Jurkat, Clone E6-1 (cell line): ENCODE results near the gene HSF2BP.
"Not testable (repeated sequence)": the region's sequence is repeated elsewhere in the genome, so short reads cannot be mapped to it uniquely, and the experiment has no call there.

Experiments
- DNase-seq: peaks from one replicate; pipeline ENCODE4 v3.0.0-alpha.2; 2011; ENCODE audit warnings: low read depth, low spot score
- H3K4me3 ChIP-seq: 2 replicates; pipeline ENCODE4 v1.5.1; 2011; ENCODE audit warnings: mild to moderate bottlenecking, low read length, control low read depth, moderate library complexity

HSF2BP gene

DNA sequence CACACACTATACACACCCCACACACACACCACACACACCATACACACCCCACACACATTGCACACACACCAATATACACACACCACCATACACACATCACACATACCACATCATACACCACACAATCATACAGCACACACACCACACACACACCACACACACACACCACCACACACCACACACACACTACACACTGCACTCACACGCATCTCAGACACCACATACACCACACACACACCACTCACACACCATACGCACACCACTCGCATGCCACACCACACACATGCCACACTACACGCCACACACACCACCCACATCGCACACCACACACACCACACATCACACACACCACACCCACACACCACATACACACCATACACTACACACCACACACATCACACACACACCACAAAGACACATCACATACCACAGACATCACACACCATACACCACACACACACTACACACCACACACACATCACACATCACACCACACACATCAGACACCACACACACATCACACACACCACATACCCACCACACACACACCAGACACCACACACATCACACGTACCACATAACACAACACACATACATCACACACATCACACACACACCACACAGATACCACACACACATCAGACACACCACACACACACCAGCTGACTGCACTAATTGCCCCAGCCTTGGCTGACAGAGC lies 54.6 kb downstream of the HSF2BP start:
- DNase-seq, result no peak
- no peak overlapping the region for H3K4me3 ChIP-seq

DNA sequence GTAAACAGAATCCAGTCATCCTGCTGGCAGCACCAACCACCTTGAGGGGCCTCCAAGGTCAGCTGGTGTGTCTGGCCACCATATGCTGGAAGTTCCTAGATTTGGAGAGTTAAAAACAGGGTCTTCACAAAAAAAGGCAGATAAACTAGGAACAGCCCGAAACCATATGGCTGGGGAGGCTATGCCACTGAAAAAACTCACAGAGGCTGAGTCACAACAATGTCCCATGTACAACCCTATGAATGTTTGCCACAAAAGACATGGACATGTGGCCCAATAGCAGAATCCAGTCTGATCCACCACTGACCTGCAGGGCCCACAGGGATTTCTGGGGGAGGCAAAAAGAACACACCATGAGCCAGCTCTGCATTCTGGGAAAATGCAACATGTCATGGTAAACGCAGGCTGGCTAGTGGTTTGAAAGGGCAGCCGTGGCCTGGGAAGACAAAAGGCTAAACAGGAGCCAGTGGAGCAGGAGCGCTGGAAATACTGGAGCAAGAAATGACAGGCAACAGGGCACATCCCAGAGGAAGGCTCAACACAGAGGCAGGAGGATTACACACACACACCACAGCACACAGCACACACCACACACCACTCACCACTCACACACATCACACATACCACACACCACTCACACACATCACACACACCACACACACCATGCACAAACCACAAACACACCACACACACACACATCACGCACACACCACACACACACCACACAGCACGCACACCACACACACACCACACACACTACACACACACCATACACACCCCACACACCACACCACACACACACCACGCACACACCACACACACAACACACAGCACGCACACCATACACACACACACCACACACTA lies 55.4 kb downstream of the HSF2BP start:
- no peak overlapping the region for H3K4me3 ChIP-seq
- peak; percentile 28 for DNase-seq

DNA sequence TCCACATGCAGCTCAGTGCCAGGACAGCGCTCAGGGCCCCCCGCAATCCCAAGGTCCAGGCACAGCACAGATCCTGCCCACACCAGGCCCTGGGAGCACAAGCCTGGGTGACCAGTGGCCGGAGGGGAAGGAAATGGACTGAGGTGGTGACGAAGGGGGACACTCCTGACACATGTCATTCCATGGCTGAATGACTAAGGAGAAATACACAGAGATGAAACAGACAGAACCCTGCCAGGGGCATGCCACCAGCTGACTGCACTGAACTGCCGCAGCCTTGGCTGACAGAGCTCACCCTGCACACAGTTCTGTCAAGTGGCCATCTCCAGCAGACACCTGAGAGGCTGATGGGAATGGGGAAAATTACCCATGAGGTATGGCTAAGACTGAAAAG lies 56.1 kb downstream of the HSF2BP start:
- no peak overlapping the region for H3K4me3 ChIP-seq
- no peak for DNase-seq

DNA sequence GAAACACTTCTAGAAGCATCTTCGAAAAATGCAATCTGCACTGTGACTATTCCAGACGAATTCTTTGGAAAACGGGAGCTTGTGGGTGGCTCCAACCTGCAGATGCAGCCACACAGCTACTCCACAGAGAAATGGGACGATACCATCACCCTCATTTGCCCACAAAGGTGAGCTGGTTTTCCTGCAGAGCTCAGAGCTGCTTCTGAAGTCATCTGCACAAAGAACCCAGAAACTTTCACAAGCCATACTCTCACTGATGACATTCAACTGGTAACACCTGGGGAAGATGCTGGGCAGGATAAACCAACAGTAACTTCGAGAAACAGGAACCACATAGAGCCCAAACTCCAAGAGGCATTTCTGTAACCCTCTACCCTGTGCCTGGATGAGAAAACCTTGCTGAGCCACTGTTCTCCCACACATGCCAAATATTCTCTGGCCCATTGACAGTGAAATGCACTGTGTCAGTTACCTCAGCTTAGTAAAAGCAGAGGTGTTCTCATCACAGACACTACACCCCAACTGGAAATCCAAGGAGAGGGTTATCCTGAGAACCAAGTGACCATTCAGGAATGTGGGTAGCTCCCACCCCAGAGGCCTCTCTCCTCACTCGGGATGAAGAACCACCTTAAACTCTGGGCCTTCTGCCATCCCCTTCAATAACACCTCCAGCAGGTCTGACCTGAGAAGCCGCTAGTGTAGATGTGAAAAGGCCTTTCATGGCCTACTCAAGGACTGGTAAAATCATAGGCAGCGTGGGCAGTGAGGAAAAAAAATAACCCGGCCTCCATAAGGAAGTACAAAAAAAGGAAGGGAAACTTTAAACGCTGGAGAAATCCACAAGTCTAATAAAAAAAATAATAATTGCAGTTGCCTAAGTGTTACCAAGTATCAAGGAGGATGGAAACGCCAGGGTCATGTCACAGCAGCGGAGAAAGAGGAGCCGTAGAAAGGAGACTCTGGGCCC lies 56.7 kb downstream of the HSF2BP start:
- DNase-seq, result peak; percentile 79
- H3K4me3 ChIP-seq, result no peak overlapping the region

DNA sequence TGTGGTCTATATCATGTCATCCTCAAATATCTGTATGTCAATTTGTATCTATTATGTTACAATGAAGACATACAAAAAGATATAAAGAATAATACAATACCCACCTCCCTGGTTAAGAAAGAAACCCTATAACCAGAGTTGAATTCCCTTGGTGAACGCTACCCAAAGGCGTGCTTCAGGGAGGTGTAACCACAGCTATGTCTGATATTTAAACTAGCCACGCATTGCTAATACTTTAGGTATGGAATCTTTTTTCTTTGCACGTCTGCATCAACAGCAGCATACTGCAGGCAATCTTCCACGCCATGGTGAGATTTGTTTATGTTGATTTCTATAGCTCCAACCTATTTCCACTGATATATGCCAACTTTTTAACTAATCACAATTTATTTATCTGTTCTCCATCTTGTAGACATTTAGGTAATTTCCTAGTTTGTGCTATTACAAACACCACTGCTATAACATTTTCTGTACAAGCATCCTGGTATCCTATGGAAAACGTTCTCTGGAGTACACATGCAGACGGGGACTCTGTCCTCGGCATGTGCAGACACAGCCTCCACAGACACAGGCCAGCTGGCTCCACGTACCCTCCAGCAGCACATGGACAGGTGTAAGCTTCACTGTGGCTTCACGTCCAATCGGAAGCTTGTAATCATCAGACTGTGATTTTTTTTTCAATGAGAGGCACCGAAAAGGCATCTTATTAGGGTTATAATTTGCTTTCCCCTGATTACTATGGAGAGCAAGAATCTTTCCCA lies 58.5 kb downstream of the HSF2BP start:
- DNase-seq, result no peak
- H3K4me3 ChIP-seq, result no peak overlapping the region

DNA sequence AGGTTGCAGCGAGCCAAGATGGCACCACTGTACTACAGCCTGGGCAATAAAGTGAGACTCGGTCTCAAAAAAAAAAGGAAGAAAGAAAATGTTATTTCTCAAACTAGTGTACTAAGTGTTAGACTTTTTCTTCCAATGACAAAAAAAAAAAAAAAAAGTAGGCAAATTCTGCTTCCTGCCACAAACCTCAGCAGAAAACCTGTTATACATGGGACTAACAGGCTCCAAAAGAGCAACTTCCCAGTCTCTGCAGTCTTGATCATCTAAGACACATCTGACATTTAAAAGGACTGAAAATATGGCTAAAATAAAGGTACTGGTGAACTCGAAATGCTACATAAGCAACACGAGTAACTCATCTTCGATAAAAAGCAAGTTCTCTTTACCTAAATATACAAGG lies 59.6 kb downstream of the HSF2BP start:
- peak; percentile 51 for DNase-seq
- H3K4me3 ChIP-seq, result no peak overlapping the region

DNA sequence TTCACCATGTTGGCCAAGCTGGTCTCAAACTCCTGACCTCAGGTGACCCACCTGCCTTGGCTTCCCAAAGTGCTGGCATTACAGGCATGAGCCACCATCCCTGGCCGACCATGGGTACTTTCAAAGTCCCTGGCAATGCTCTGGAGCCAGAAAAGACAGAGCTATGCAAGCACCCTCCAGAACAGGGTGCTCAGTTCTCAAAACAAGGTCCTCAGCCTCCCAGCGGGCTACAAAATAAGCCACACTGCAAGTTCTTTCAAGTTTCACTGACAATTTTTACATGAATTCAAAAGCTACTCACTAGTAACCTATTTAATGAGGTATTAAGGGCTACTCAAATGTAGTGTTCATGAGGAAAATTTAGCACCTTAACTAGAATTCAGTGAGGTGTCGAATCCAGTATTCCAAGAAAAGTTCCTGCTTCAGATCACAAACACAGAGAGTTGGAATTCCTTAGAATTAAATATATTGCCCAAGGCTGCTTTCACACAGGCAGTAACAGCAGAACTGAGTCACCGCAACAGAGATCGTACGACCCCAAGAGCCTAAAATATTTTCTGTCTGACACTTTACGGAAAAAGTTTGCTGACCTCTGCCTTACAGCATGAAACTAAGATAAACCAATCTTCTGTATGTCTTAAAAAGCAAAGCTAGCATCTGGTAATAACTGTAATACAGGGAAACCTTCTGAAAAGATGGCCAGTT lies 60.7 kb downstream of the HSF2BP start:
- H3K4me3 ChIP-seq, result no peak overlapping the region
- no peak for DNase-seq

DNA sequence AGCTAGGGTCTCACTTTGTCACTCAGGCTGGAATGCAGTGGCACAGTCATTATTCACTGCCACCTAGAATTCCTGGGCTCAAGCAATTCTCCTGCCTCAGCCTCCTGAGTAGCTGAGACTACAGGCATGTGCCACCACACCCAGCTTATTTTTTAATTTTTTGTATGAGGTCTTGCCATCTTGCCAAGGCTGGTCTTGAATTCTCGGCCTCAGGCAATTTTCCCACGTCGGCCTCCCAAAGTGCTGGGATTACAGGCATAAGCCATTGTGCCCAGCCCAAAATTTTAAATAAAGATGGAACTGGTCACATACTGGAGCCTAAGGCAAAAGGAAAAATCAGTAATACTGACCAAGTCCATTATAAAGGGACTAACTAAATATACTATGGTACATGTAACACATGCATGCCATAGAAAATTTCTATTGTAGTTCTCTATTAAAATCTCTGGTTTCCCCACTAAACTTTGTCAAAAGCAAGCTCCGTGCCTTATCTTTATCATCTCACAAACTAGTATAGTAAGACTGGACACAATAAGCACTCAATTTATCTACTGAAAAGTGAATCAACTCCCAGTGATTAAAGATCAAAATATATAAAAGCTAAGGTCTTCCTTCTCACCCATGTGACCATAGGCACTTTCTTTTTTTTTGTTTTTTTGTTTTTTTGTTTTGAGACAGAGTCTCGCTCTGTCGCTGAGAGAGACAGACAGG lies 61.6 kb downstream of the HSF2BP start:
- no peak for DNase-seq
- H3K4me3 ChIP-seq, result no peak overlapping the region

DNA sequence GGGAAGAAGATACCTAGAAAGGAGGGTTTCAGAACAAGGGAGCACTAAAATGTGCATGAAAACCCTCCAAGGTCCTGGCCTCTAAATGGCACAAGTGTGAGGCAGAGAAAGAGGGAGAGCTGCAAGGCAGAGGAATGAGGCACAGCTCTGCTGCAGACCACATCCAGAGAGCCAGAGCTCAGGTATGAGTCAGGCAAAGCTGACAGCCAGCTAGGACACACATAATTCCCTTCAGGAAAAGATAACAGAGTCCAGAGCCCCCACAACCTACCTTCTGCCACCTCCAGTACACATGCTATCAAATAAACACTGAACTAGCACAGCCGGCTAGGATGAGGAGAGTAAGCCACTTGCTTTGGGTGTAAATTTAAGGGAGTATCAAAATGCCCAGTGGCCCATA lies 62.2 kb downstream of the HSF2BP start:
- DNase-seq, result no peak
- H3K4me3 ChIP-seq, result no peak overlapping the region

DNA sequence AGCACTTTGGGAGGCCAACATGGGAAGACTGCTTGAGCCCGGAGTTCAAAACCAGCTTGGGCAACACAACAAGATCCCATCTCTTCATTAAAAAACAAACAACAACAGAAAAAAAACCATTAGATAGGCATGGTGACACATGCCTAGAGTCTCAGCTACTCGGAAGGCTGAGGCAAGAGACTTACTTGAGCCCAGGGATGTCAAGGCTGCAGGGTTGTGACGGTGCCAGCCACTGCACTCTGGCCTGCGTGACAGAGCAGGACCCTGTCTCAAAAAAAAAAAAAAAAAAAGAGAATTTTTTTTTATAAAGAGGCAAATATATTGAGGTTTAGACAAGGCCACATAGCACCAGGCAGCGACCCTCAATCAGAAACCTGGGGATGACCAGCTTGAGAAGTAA lies 62.7 kb downstream of the HSF2BP start:
- DNase-seq, result no peak
- H3K4me3 ChIP-seq, result no peak overlapping the region

DNA sequence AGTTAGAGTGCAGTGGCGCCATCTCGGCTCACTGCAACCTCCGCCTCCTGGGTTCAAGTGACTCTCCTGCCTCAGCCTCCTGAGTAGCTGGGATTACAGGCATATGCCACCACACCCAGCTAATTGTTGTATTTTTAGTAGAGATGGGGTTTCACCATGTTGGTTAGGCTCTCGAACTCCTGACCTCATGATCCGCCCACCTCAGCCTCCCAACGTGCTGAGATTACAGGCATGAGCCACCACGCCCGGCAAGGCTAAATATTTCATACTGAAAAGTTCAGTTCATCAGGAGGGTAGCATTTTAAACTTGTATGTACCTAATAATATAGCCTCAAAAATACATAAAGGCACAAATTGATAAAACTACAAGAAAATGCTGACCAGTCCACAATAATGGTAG lies 63.5 kb downstream of the HSF2BP start:
- not testable (repeated sequence) for DNase-seq, H3K4me3 ChIP-seq

DNA sequence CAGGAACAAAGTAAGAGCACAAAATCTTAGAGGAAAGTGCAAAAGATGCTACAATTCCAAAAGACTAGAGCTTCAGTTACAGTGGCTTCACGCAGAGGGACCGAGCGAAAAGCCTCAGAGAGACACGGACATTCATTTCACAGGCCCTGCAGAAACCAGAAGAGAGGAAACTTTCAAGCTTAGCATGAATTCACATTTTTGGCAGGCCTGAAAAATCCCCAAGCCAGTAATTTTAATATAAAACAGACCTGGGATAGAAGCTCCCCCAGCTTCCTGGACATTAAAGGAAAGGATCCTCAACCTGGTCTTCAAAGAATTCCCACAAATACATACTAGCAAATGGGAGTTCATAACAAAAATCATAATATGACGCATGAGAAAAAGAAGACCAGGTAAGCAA lies 66.2 kb downstream of the HSF2BP start:
- DNase-seq, result no peak
- no peak overlapping the region for H3K4me3 ChIP-seq

DNA sequence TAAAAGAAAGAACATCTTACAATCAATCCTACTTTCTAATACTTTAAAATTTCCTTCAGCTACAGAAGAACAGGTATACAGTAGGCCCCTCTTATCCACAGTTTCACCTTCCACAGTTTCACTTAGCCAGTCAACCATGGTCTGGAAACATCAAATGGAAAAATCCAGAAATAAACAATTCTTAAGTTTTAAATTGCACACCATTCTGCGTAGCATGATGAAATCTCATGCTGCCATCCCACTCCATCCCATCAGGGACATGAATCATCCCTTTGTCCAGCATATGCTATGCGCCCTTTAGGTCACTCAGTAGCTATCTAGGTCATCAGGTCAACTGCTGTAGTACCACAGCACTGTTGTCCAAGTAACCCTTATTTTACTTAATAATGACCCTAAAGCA lies 67.7 kb downstream of the HSF2BP start:
- no peak overlapping the region for H3K4me3 ChIP-seq
- DNase-seq, result no peak

DNA sequence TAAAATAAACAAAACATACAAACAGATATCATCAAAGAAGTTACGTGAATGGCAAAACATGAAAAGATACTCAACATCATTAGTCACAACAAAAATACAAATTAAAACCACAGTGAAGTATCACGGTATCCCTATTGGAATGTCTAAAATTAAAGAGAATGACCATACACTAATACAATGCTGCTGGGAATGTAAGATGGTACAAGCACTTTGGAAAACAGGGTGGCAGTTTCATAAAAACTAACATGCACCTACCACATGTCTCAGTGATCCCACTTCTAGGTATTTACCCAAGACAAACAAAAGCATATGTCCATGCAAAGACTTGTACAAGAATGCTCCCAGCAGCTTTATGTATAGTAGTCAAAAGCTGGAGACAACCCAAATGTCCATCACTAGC lies 69.1 kb downstream of the HSF2BP start:
- DNase-seq, result no peak
- no peak overlapping the region for H3K4me3 ChIP-seq

DNA sequence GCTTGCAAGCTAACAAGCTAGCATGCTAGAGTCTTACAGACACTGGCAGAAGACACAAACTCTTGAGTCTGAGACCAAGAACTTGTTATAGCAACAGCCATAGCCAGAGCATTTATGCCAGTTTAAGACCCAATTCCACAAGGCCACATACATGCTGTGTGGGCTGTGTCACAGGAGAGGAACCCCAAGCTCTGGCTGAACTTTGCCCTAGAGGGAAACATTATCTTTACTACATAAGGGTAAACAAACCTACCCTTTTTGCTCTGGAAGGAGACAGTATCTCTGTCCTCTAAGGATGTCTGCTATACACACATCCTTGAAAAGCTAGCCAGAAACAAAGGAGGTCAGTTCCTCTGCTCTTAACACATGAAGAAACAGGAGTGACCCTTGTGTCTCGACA lies 70.3 kb downstream of the HSF2BP start:
- DNase-seq, result no peak
- no peak overlapping the region for H3K4me3 ChIP-seq

DNA sequence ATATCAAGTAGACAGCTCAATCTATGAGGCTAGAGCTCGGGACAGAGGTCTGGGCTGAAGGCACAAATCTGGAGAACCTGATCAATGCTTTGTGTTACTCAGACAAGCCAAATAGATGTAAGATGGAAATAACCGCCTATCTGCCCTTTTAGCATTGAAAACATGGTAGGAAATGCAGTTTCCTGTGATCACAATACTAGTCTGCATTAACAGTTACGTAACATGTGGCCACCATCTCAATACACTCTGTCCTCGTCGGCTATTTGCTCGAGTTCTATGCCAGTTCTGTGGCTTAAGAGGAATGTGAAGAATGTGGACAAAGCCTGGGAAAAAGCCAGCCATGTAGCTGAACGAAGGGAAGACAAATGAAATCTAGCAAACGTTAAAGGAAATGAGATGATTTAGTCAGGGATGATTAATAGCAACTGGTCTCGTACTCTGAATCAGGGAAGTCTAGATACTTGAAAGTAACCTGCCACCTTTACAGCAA lies 73.3 kb downstream of the HSF2BP start:
- DNase-seq, result no peak
- H3K4me3 ChIP-seq, result no peak overlapping the region

DNA sequence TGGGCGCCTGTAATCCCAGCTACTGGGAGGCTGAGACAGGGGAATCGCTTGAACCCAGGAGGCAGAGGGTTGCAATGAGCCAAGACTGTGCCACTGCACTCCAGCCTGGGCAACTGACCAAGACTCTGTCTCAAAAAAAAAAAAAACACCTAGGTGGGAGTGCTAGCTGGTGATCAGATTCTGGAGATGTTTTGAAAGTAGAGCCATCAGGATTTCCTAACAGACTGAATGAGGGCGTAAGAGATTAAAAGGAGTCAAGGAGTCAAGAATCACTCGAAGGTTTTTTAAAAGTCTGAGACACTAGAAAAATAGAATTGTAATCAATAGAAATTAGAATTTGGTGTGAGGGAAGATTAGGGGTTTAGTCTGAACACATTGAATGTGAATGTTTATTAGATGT lies 73.8 kb downstream of the HSF2BP start:
- H3K4me3 ChIP-seq, result no peak overlapping the region
- DNase-seq, result no peak

DNA sequence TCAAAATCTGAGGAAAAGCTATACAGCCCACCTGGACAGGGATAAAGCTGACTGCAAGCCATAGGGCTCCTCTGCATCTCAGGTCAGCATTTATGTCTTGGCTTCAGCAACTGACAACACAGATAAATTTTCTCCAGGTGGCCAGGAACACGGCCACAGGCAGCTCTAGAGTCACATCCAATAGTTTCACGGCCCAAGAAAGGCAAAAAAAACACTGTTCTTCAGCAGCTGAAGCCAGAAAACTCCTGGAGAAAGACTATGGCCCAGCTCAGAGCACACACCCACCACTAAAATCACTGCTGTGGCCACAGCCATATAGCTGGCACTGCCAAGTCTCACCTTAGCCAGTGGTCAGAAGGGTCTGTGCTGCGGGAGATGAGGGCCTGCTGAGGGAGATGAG lies 77.8 kb downstream of the HSF2BP start:
- H3K4me3 ChIP-seq, result no peak overlapping the region
- DNase-seq, result no peak
